HG03565 (cell line): ENCODE results near the gene GFPT2.
A peak's percentile ranks its signal among the peaks of the same experiment; 100 is the strongest.

Experiments
- ATAC-seq: cut with Tn5 transposase; IDR thresholded peaks from one replicate; pipeline ENCODE4 v1.9.1; 2021; ENCODE audit warnings: mild to moderate bottlenecking, moderate library complexity; ENCODE audit not compliant: unreplicated experiment

Gene GFPT2

DNA sequence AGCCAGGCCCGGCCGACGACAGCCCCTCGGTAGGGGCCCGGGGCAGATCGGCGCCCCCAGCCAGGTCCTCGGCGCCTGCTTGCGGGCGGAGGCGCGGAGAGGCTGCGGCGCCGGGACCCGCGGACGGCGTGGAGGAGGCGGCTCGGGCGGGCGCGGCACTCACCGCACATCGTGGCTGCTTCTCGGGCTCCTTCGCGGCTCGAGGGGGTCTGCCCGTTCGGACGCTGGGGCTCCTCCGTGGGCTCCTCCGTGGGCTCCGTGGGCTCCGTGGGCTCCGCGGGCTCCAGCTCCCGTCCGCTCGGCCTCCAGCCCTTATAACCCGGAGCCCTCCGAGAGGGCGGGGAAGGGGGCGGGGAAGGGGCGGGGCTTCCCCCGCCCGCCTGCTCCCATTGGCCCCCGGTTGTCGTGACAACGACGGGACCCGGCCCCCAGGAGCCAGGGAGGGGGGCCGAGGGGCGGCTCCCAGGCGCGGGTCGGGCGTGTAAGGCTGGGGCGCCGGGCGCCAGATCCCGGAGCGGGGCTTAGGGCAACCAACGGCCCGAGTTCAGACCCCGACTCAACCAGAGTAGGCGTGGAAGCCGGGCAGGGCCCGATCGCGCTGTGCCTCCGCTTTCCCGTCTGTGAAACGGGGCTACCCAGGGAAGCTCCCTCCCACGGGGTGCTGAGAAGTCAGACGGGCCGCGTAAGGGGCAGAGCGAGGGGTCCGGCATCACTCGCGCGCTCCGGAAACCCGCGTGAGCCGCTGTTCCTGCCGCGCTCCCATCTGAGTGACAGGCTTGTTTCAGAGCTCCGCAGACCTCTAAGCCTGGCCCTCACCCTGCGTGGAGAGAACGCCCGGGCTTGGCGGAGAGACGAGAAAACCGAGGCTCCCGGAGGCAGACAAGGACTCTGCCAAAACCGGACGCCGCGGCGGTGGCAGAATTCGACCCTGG, at the start of gene GFPT2:
GFPT2 (minus strand) TSS at position 289 of the 932 bp plus-strand sequence; CDS start at position 170, 119 bp downstream.
- ATAC-seq: peak; percentile 43

DNA sequence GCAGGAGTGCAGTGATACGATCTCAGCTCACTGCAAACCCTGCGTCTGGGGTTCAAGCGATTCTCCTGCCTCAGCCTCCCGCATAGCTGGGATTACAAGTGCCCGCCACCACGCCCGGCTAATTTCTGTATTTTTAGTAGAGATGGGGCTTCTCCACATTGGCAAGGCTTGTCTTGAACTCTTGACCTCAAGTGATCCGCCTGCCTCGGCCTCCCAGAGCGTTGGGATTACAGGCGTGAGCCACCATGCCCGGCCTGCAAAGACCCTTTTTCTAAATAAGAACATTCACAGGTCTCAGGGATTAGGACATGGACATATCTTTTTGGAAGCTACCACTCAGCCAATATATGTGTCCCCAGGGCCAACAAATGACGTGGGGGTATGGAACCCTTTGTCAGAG, 49.6 kb upstream of the GFPT2 start:
- no peak for ATAC-seq

DNA sequence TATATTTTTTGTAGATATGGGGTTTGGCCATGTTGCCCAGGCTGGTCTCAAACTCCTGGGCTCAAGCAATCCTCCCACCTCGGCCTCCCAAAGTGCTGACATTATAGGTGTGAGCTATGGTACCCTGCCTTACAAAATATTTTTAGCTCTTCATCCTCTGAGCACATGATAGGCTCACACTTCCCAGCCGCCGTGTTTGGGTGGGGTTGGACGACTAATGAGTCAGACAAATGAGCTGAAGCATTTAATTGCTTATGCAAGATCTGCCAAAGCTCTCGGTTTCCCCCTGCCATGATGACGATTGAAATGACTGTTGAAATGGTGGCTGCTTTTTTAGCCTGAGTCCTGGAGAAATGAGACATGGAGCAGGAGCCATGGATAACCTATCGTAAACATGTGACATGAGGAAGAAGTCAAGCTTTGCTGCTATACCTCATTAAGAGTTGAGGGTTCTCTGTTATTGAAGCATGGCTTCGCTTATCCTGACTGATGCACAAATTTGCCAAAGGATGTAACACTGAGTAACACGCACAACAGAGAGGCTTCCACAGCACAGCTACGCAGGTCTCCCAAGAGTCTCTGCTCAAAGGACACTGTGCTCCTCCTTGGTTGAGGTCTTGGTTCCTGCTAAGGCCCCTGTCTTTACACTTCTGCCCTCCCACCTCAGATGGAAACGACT, 48.2 kb upstream of the GFPT2 start:
- ATAC-seq: no peak

DNA sequence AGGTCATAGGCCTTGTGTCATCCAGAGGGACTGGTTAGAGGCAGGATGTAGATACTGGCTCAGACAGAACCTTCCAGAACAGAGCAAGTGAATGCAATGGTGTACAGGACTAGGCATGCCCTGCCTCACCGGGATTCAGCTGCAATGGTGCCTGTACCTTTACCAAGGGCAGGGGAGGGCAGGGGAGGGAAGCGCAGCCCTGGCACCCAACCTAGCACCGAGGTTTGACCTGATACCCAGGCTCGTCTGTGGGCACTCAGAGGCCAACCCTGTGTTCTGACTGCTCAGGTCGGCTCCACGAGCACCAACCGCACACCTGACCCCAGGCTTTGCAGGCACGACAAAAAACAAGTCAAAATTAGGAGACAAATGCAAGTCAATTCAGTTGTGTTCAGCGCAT, 47.3 kb upstream of the GFPT2 start:
- ATAC-seq: no peak

DNA sequence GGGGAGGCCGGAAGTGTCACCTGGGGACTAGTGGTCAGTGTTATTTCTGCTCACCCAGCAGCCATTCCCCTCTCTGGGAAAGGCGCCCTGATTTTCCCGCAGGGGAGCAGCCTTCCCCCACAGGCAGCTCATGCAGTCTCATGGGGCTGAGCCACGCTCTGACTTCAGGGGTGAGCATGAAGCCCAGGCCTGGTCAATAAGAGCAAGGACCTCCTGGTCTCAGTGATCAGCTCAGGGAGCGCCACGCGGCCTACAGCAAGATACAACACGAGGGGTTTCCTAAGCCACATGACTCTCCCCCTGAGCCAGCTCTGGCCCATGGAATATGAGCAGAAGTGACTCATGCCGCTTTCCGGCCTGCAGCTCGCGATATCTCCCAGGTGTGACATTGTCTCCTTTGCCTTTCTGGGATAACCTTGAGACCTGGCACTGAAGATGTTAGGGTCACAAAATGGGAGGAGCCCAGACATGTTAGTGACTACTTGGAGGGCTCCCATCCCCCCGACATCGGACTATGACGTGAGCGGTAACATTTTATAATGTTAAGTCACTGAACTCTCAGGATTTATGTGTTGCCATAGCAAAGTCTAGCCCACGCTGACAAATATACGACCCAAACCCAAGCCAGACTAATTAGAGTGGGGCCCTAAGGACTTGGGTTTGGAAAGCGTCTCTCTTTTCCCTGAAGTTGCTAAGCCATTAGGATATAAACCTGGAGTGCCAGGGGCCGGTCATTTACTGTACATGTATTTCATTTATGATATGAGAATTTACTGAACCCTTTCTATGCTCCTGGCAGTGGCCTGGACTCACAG, 46.5 kb upstream of the GFPT2 start:
- ATAC-seq: no peak

DNA sequence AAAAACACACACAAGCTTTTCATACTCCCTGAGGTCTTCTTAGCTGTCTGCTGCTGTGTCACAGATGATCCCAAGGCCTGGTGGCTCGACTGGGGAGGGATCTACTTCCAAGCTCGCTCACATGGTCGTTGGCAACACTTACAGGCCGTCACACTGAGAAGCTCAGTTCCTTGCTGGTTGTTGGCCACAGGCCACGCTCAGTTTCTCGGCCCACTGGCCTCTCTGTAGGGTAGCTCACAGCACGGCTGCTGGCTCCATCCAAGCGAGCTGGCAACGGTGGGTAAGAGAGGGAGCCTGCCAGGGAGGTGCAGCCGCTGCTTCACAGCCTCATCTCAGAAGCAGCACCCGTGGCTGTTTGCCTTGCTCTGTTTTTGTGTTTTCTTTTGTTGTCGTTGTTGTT, 43.8 kb upstream of the GFPT2 start:
- ATAC-seq: no peak

DNA sequence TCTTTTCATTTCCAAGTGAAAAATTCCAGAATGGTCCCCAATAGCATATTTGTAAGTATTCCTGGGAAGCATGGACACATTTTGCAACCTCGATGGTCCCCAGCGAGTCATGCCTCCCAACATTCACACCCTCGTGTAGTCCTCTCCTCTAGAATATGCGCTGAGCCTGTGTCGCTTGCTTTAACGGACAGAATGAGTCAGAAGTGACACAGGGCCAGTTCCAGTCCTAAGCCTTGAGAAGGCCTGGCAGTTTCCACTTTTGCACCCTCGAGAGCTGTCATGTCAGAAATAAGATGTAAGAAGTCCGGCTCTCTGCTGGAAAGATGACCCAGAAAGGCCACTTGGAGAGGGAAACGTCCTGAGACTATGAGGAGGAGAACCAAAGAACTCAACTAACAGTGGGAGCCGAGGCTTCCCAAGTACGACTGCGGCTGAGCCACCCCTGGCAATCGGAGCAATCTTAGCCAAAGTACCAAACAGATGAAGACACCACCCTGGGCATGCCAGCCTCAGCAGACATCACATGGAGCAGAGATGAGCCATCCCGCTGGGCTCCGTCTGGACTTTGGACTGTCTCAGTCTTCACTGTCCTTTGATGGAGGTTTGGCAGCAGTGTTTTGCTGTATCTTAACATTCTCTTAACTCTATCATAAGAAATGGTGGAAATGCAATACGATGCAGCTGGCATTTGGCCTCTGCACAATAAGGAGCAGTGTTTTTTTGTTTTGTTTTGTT, 42.6 kb upstream of the GFPT2 start:
- no peak for ATAC-seq

DNA sequence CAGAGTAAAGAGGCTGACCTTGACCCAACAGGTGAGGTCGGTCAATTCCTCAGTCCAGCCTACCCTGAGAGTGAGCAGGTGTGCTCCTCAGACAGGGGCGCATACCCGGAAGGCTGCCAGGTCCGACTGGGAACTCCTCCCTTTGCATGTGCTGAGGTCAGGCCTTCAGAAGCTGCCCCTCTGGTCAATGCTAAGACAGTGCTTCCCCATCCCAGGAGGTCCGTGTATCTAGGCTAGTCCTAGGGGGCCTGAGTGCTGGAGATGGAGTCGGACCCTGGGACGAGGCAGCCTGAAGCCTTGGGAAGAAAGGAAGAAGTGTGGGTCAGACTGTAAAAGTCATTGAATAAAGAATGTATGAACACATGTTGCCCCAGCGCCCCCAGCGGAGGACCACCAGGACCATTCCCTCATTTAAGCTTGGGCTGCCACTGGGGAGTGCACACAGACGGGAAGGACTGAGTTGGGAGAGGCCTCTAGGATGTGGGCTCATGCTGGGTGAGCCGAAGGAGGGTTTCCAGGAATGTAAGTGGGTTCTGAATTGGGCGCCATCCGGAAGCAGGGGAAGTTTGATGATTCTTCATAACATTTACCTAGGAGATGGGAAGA, 41.0 kb upstream of the GFPT2 start:
- ATAC-seq: no peak

DNA sequence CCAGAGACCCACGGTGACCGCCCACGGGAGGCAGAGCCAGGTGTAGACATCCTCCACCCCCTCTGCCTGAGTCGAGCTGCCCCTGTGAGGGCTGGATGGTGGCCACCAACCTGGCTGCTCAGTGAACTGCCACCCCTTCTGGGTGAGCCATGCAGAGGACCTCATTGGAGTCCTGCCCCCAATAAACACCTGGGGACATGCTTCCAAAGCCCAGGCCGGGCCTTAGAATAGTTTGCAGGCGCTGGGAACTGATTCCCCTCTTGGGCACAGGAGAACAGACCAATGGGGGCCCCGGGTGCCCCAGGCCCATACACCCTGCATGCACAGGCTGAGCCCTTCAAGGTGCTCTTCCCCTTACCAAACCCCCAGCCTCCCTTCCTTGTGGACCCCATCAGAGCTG, 38.1 kb upstream of the GFPT2 start:
- ATAC-seq: no peak

DNA sequence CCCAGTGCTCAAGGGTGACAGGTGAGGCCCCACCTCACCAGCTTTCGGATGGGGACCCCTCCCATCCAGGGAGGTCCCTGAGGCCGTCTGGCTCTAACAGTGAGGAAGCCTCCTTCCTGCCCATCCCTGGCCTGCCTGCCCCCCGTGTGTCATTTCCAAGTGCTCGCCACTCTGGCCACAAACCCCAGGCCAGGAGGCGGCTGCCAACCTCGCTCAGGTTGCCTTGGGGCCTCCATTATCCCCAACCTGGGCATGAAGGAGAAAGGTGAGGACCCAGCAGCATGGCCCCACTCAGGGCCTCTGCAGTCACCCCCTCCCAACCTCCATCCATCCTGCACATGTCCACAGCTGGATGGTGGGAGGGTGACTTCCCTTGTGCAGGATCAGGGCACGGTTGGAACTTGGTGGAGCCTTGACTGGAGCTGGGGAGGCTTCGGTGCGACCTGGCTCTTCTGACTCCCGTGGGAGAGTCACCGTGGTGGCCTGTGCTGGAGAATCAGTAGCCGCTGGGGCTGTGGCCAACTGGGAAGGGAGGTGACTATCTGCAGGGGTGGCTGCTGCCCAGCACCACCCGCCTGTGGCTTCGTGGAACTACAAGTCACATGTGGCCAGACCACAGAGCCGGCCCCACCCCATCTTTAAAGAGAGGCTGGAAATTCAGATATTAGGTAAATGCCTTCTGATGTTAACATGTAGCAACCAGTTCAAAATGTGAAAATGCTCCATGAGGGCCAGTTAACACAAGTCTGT, 37.5 kb upstream of the GFPT2 start:
- ATAC-seq: no peak

DNA sequence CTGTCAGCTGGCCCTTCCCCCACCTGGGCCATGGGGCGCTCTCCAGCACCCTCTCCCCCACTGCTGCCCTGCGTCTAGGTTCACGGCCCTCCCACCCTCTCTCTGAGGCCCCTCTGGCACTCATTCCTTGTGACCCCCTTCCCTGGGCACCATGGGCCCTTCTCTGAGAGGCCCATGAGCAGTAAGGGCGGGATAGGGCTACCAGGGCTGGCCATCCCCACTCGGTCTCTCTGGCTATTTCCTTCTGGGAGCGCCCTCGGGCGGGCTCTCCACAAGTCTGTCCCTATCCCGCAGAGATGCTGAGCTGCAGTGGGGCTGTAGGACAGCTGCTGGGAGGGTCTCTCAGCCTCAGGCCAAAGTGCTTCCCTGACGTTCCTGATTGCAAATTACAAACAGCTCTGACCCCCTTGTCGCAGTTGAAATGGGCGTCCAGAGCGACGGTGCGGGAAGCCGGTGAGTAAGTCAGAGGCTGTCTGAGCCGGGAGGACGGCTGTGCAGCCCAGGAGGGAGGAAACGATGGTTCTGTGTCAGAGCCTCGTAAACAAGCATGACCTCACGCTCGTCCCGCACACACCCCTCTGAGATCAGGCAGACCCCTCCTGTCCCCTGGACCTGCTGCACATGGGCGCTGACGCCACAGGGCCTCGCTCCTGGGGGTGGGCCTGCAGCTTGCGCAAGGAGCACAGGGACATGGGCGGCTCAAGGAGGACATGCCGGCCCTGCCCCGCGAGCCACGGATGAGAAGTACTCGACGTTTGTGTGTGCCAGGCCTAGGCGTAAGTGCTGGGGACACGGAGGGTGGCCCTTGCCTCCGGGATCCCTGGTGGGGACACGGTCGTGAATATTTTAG, 36.3 kb upstream of the GFPT2 start:
- ATAC-seq: no peak

DNA sequence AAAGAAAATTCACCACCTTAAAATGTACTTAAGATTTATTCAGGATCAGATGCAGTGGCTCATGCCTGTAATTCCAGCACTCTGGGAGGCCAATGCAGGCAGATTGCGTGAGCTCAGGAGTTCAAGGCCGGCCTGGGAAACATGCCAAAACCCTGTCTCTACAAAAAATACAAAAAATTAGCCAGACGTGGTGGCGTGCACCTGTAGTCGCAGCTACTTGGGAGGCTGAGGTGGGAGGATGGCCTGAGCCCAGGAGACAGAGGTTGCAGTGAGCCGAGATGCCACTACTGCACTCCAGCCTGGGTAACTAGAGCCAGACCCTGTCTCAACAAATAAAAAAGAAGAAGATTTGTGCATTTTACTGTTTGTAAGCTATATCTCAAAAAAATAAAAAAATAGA, 34.7 kb upstream of the GFPT2 start:
- ATAC-seq: no peak

DNA sequence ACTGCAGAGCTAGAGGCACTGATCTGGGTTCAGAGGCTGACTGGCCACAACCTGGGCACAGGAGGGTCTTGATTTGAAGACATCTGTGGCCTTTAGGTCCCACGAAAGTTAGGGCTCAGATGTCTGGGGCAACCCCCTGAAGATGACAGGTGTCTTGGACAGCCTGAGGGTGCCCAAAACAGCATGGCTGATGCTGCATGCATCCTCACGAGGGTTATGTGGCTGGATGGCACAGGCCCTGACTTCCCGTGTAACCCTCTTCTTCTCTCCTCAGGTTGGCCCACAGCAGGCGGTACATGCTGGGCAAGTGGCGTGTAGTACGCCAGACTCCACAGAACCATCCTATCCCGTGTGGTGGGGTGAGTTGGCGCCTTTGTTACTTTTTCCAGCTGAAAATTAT, 29.8 kb upstream of the GFPT2 start:
- no peak for ATAC-seq

DNA sequence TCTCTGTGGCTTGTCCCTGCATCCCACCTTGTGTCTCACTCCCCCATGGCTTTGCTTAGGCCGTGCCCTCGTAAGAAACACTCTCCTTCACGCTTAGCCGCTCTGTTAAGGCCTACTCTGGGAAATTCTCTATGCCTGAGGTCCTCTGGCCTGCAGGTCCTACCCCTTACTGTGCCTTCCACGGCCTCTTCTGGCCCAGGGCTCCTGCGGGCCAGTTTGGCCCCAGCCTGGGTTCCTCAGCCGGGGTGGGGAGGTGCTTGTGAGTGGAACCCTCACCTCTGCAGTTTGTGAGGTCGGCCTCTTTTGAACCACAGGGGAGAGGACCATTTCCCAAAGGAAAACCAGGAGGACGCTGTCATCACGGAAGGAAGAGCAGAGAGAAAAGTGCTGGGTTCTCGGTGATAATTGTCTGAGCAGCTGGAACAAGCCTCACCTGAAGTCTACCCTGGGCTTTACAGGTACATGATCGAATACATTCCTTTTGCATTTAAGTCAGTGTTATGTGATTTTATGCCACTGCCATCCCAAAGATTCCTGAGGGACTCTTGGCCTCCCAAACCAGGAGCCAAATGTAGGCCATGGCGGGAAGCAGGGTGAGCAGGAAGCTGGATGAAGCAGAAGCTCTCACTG, 28.8 kb upstream of the GFPT2 start:
- no peak for ATAC-seq

DNA sequence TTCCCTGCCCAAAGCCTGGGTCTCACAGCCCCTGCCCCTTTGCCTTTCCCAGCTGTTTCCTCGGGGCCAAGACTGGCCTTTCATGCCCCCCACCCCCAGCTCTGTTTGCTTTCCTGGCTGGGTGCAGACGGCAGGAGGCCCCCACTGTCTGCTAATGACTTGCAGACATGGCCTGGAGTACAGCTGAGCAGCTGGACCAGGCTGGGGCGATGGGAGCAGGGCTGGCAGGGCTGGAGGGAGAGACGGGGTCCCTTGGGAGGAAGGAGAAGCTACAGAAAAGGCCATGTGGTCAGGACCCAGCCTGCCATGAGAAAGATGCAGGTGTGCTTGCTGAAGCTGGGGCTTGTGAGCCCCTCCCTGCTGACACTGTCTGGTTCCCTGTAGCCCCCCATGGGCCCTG, 28.3 kb upstream of the GFPT2 start:
- no peak for ATAC-seq

DNA sequence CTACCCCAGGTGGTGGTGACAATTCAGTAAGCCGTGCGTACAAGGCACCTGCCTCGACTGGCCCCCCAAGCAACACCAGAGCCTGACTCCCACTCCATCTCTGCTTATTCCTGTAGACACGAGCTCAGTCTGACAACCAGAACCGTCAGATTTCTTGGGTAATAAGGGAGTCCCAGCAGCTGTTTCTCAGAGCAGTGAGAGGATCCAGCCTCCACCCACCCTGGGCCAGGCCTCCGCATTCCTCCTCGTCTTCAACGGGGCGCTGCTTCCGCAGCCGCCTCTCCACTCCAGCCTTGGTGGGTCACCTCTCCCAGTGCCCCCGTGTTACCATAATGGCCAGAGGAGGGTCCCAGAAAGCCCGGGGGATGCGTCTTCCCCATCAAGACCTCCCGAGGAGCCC, 27.7 kb upstream of the GFPT2 start:
- no peak for ATAC-seq

DNA sequence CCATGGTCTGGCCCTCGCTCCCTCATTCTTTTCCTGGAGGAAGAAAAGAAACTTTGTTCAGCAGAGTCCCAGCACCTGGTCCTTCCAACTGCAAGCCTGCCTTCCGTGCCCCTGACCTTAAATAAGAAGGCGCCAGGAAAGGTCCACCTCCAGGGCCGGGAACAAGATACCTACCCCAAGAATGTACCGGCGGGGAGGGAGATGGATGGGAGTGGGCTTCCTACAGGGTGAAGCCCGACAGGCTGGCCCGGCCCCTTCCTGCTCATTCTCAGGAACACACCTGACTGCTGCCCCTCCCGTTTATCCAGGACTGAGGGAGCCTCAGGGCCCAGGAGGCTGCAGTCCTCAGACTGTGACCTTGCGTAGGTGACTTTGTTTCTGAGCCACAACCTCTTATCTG, 27.3 kb upstream of the GFPT2 start:
- no peak for ATAC-seq

DNA sequence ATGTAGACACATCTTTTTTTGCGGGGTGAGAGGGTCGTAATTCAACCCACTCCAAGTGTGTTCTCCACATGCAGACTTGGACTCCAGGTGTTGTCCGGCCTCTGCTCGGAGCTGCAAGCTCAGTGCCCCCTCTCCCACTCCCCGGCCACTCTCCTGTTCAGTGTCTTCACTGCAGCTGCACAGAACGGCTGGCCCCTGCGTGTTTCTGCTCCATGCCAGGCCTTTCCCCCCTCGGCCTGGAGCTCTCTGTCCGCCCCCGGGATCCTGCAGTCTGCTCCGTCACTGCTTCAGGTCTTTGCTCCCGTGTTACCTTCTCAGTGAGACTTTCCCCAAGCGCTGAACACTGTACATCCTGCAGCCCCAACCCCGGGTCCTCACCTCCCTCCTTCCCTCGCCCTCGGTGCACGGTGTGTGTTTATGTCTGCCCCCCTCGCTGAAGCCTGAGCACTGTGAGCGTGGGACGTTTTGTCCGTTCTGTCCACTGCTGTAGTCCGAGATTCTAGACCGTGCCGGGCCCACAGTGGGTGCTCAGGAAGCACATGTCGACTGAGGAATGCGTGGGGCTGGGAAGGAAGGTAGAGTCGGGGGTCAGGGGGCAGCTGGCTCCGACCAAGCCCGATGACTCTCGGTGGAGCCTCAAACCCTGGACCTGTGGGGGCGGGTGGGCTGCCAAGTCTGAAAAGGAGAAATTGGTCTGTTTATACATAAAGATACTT, 26.4 kb upstream of the GFPT2 start:
- ATAC-seq: no peak
